Body of pancreas (tissue), 4 donors: ENCODE data around the gene TGFBRAP1. TPM values are rescaled to one million over a fixed set of nuclear protein-coding genes. Genes with fewer than 3 reads are reported as not detected.
"Not testable (repeated sequence)": the region's sequence is repeated elsewhere in the genome, so short reads cannot be mapped to it uniquely, and the experiment has no call there.

Experiments
- ATAC-seq: fragments of 150-250 bp; one replicate; pipeline ENCODE4 v1.9.1; 2016
- DNase-seq, 4 donors: peaks; one replicate each; pipeline ENCODE4 v3.0.0-alpha.2; 2019
- H3K27ac ChIP-seq, 4 donors: fragments of 200-600 bp; sonication (generic); 1 replicate in 3 of 4; 2 replicates in 1 of 4; pipeline versions ENCODE4 v1.5.1 to v1.6.1; 2016 to 2019; ENCODE audit warnings: mild to moderate bottlenecking in 1 of 4, mixed read lengths in 1 of 4, moderate library complexity in 1 of 4
- H3K27me3 ChIP-seq, 2 donors: fragments of 200-600 bp; sonication (generic); one replicate each; pipeline ENCODE4 v1.6.0; 2016; ENCODE audit warnings: mild to moderate bottlenecking in 1 of 2
- H3K36me3 ChIP-seq, 2 donors: fragments of 200-600 bp; sonication (generic); replicated peaks in 1 of 2; 2 replicates each; pipeline ENCODE4 v1.5.1; 2016; ENCODE audit warnings: low read depth in 2 of 2; ENCODE audit not compliant: insufficient read depth in 1 of 2
- H3K4me1 ChIP-seq: fragments of 200-600 bp; sonication (generic); one replicate; pipeline ENCODE4 v1.6.0; 2016
- H3K4me3 ChIP-seq, 2 donors: fragments of 200-600 bp; sonication (generic); 1 replicate in 1 of 2; 2 replicates in 1 of 2; pipeline ENCODE4 v1.5.1; 2016 to 2019
- H3K9me3 ChIP-seq, 3 donors: fragments of 200-600 bp; sonication (generic); 1 replicate in 2 of 3; 2 replicates in 1 of 3; pipeline ENCODE4 v1.5.1; 2016
- CTCF ChIP-seq, 7 experiments: fragments of 450-650 bp in 4 of 7; fragments of 200-600 bp in 3 of 7; sonication (generic) in 3 of 7; IDR thresholded peaks; one replicate each; pipeline ENCODE4 v1.5.1; 2016 to 2019; ENCODE audit warnings: antibody characterized with exemption in 7 of 7
- POLR2A ChIP-seq, 3 donors: fragments of 450-650 bp; IDR thresholded peaks; one replicate each; pipeline ENCODE4 v1.6.1; 2016; ENCODE audit warnings: antibody characterized with exemption in 3 of 3, mild to moderate bottlenecking in 2 of 3
- WGBS, 2 donors: methylation state at CpG; one replicate each; pipeline ENCODE4 v1.1.5; 2017; 5-methylcytosine and 5-hydroxymethylcytosine counted together
- intact Hi-C: fragments of 100-400 bp; cut with DNase I; formaldehyde crosslinking; loops from one replicate; pipeline ENCODE4 v1.15.1; 2023
- total RNA-seq, 2 donors: library from RNA; depleted of rRNA; stranded (reverse); fragments of >200 nt; gene quantifications; one replicate each; pipeline ENCODE4 v1.1.0, GENCODE V29; 2016

Gene TGFBRAP1
- total RNA-seq, 2 donors from 2014 or later, result 11.2 to 12.9 TPM

GRCh38 chr2:105327690-105328089, 1.8 kb downstream of the TGFBRAP1 start:
- Histone ChIP-seq H3K4me1 (peaks cover 33% of the 10 kb centered on the region), H3K4me3 (no peak overlapping the region), H3K27ac (peak overlapping the region in 1 of 4 donors; percentile 81), H3K9me3 (no peaks in the 10 kb centered on the region), H3K36me3 (no peaks in the 10 kb centered on the region), H3K27me3 (no peaks in the 10 kb centered on the region)
- ATAC-seq (no peak), DNase-seq (no peak)
- TF ChIP-seq CTCF (IDR thresholded peaks at IDR 0.05) (no peak), POLR2A (IDR thresholded peaks at IDR 0.05) (no peak)
- 70 to 75% methylated on average over 2 of the region's 2 CpGs for WGBS, 2 donors
- intact Hi-C loops, result no loop called here

- peaks cover 33% of the 10 kb centered on the region for H3K4me1 ChIP-seq
Observed at GRCh38 chr2:105327271-105327670, 2.3 kb downstream of the TGFBRAP1 start.

GRCh38 chr2:105325389-105325963, 4.1 kb downstream of the TGFBRAP1 start:
- 52 to 72% methylated on average over 3 of the region's 3 CpGs for WGBS, 2 donors
- ATAC-seq (no peak), DNase-seq (no peak)
- intact Hi-C loops, result no loop called here
- Histone ChIP-seq H3K27ac (no peak overlapping the region), H3K4me3 (no peak overlapping the region), H3K27me3 (no peaks in the 10 kb centered on the region), H3K36me3 (no peaks in the 10 kb centered on the region), H3K9me3 (no peaks in the 10 kb centered on the region), H3K4me1 (peaks cover 30% of the 10 kb centered on the region)
- TF ChIP-seq POLR2A (IDR thresholded peaks at IDR 0.05) (no peak), CTCF (IDR thresholded peaks at IDR 0.05) (no peak)

More at GRCh38 chr2:105327271-105327670, 2.3 kb downstream of the TGFBRAP1 start:
- H3K36me3 ChIP-seq, H3K27ac ChIP-seq, ATAC-seq, DNase-seq, intact Hi-C loops, H3K9me3 ChIP-seq, H3K4me3 ChIP-seq, H3K27me3 ChIP-seq: not testable (repeated sequence)
- 90 to 94% methylated on average over 3 of the region's 3 CpGs for WGBS, 2 donors

GRCh38 chr2:105324732-105325131, 4.8 kb downstream of the TGFBRAP1 start:
- DNase-seq (no peak), ATAC-seq (no peak)
- Histone ChIP-seq H3K27ac (no peak overlapping the region), H3K4me1 (peaks cover 23% of the 10 kb centered on the region), H3K4me3 (no peak overlapping the region), H3K9me3 (no peaks in the 10 kb centered on the region), H3K27me3 (no peaks in the 10 kb centered on the region), H3K36me3 (no peaks in the 10 kb centered on the region)
- no peak for TF ChIP-seq POLR2A (IDR thresholded peaks at IDR 0.05)
- no peak for TF ChIP-seq CTCF (IDR thresholded peaks at IDR 0.05)
- intact Hi-C loops, result no loop called here
- WGBS, 2 donors, result 61 to 86% methylated on average over 4 of the region's 4 CpGs

GRCh38 chr2:105324101-105324500, 5.4 kb downstream of the TGFBRAP1 start:
- DNase-seq, result no peak
- no peaks in the 10 kb centered on the region for H3K9me3 ChIP-seq
- ATAC-seq, result no peak
- TF ChIP-seq POLR2A (IDR thresholded peaks at IDR 0.05), result no peak
- TF ChIP-seq CTCF (IDR thresholded peaks at IDR 0.05), result no peak
- 65 to 76% methylated on average over 4 of the region's 4 CpGs for WGBS, 2 donors
- H3K4me1 ChIP-seq, result peaks cover 23% of the 10 kb centered on the region
- H3K27me3 ChIP-seq, result no peaks in the 10 kb centered on the region
- no peak overlapping the region for H3K4me3 ChIP-seq
- H3K36me3 ChIP-seq, result no peaks in the 10 kb centered on the region
- H3K27ac ChIP-seq, result no peak overlapping the region
- intact Hi-C loops, result no loop called here
